Measurements from ENCODE around the gene IDI1.

DNA sequence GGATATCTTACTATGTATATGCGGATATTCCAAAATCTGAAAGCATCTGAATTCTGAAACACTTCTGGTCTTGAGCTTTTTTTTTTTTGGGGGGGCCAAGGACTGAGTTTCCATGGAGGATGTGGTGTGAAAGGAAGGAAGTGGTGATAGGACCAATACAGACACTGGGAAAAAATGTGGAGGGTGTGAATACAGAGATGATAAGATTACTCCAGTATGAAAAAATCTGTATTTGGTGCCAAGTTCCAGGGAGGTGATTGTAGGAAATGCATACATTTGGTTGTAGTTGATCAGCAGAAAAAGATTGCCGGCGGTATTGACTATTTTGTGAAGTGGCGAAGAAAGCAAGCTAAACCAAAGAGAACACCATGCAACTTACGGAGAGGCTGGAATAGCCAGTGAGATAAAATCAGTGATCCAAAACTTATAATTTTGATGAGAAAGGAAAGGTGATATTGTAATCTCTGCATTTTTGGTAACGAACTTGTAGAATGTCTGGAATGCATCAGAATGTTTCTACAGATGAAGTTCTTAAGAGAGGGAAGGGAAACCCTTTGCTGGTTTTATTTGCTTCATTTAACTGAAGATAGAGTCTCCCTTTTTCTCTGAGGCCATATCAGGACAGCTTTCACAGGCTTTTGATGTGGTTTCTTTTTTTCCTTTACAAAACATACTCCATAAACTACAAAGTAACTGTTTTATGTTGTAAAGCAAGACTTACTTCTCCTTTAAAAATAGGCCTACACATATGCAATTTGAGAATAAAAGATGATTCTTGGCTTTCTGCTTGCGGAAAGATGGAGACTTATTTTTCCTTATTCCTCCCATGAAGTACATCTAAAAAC lies 13.2 kb upstream of the IDI1 start:
- TF ChIP-seq, protein P1, sequence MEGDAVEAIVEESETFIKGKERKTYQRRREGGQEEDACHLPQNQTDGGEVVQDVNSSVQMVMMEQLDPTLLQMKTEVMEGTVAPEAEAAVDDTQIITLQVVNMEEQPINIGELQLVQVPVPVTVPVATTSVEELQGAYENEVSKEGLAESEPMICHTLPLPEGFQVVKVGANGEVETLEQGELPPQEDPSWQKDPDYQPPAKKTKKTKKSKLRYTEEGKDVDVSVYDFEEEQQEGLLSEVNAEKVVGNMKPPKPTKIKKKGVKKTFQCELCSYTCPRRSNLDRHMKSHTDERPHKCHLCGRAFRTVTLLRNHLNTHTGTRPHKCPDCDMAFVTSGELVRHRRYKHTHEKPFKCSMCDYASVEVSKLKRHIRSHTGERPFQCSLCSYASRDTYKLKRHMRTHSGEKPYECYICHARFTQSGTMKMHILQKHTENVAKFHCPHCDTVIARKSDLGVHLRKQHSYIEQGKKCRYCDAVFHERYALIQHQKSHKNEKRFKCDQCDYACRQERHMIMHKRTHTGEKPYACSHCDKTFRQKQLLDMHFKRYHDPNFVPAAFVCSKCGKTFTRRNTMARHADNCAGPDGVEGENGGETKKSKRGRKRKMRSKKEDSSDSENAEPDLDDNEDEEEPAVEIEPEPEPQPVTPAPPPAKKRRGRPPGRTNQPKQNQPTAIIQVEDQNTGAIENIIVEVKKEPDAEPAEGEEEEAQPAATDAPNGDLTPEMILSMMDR (IDR thresholded peaks at IDR 0.05; ENCODE audit: insufficient read depth, low read length, poor library complexity, severe bottlenecking): no peak
- TF ChIP-seq EZH2phosphoT487 (conservative IDR thresholded peaks at IDR 0.05; ENCODE audit: low read length): no peak

Data from SU-DHL-6 (cell line).